HL-60 (cell line): Measurements from ENCODE around the gene SNRK.

Source experiments
- DNase-seq, 2 experiments: peaks; one replicate each; pipeline ENCODE4 v3.0.0-alpha.2; 2010 to 2020; ENCODE audit warnings: low read depth in 1 of 2, low spot score in 1 of 2
- H3K27ac ChIP-seq: fragments of 250-450 bp; sonication (Bioruptor Pico); replicated peaks from 2 replicates; pipeline ENCODE4 v1.5.1; 2020; ENCODE audit warnings: mild to moderate bottlenecking, moderate library complexity
- H3K27me3 ChIP-seq: fragments of 250-450 bp; sonication (Bioruptor Pico); 2 replicates; pipeline ENCODE4 v1.5.1; 2021; ENCODE audit warnings: mild to moderate bottlenecking, moderate library complexity; ENCODE audit not compliant: insufficient read depth, poor library complexity, severe bottlenecking
- H3K4me3 ChIP-seq: replicated peaks from 2 replicates; pipeline ENCODE4 v1.5.1; 2011; ENCODE audit warnings: mild to moderate bottlenecking, control low read depth, low read length; ENCODE audit not compliant: insufficient read depth
- CTCF ChIP-seq: IDR thresholded peaks from one replicate; pipeline ENCODE4 v1.5.1; 2011; ENCODE audit warnings: low read length, control low read depth, inconsistent platforms; ENCODE audit not compliant: insufficient read depth
- GABPA ChIP-seq: IDR thresholded peaks from 2 replicates; pipeline ENCODE4 v1.6.1; 2012; ENCODE audit warnings: low read depth
- POLR2AphosphoS5 ChIP-seq: IDR thresholded peaks from 2 replicates; pipeline ENCODE4 v1.6.1; 2012; ENCODE audit warnings: low read depth
- REST ChIP-seq: IDR thresholded peaks from 2 replicates; pipeline ENCODE4 v1.6.1; 2012; ENCODE audit warnings: low read depth; ENCODE audit not compliant: insufficient replicate concordance
- SPI1 ChIP-seq: IDR thresholded peaks from 2 replicates; pipeline ENCODE4 v1.6.1; 2012; ENCODE audit warnings: low read depth, mild to moderate bottlenecking, borderline replicate concordance

SNRK gene

GRCh38 chr3:43343815-43344214, 57.5 kb downstream of the SNRK start:
- no peak for DNase-seq
- no peak for TF ChIP-seq POLR2AphosphoS5
- TF ChIP-seq SPI1, result no peak
- TF ChIP-seq CTCF, result no peak
- TF ChIP-seq GABPA, result no peak
- TF ChIP-seq REST, result no peak
- H3K27me3 ChIP-seq, result no peaks in the 10 kb centered on the region
- H3K27ac ChIP-seq, result no peak overlapping the region
- no peak overlapping the region for H3K4me3 ChIP-seq

GRCh38 chr3:43344520-43344919, 58.2 kb downstream of the SNRK start:
- H3K27ac ChIP-seq, result no peak overlapping the region
- no peaks in the 10 kb centered on the region for H3K27me3 ChIP-seq
- H3K4me3 ChIP-seq, result no peak overlapping the region
- DNase-seq, result no peak
- TF ChIP-seq SPI1 (no peak), REST (no peak), POLR2AphosphoS5 (no peak), GABPA (no peak), CTCF (no peak)

GRCh38 chr3:43345246-43345645, 58.9 kb downstream of the SNRK start:
- DNase-seq, result no peak
- H3K27me3 ChIP-seq, result no peaks in the 10 kb centered on the region
- no peak overlapping the region for H3K27ac ChIP-seq
- no peak overlapping the region for H3K4me3 ChIP-seq
- TF ChIP-seq SPI1 (no peak), REST (no peak), CTCF (no peak), POLR2AphosphoS5 (no peak), GABPA (no peak)
